ENCODE results near the gene LMOD2. TPM values are rescaled to one million over a fixed set of nuclear protein-coding genes. Genes with fewer than 3 reads are reported as not detected.

Gene LMOD2
- total and polyA plus RNA-seq, 9 of the 15 experiments (the other 6 are each of a cell fraction or from before 2014, with no cell fraction given) = 0.04 TPM; not detected in 8

DNA sequence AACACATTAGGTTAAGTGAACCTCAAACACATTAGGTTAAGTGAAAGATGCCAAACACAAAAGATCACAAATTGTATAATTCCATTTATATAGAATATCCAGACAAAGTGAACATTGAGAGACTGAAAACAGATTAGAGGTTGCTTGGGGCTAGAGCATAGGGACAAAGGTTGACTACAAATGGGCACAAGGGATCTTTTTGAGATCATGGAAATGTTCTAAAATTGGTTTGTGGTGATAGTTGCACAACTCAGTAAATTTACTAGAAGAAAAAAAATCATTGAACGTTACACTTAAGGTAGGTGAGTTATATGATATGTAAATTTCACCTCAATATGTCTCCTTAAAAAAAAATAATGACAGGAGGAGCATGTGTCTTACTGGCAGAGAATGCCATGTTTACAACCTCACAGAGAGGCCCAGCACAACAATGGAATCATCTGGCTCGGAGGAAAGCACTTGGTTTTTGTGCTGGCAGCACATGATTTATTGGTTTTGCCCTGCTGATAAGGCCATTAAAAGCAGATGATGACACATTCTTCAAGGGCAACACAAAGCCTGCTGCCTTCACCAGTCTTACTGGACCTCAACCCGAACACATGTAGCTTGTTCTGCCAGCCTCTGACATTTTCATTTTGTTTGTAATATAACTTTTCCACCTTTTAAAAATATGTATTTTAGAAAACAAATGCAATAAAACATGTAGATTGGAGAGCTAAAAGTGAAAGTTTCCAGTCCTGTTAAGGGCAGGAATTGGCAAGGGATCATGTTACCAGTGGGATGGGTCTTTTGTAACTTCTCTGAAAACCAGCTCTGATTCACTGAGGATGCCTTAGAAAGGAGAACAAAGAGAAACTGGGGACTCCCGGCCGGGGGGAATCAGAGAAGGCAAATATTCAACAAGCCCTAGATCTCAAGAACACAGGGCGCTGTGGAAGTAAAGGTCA lies 11.9 kb upstream of the LMOD2 start (continued):
- TF ChIP-seq, protein P1, sequence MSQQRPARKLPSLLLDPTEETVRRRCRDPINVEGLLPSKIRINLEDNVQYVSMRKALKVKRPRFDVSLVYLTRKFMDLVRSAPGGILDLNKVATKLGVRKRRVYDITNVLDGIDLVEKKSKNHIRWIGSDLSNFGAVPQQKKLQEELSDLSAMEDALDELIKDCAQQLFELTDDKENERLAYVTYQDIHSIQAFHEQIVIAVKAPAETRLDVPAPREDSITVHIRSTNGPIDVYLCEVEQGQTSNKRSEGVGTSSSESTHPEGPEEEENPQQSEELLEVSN (IDR thresholded peaks at IDR 0.05; ENCODE audit: borderline replicate concordance in 1 of 2, extremely low read depth in 1 of 2, insufficient read depth in 1 of 2, insufficient read length in 1 of 2, low read depth in 1 of 2, low read length in 1 of 2, poor library complexity in 1 of 2, severe bottlenecking in 1 of 2) = no peak
- TF ChIP-seq ESRRA (IDR thresholded peaks at IDR 0.05; ENCODE audit: borderline replicate concordance, low read depth) (peak; percentile 73), L3MBTL2 (IDR thresholded peaks at IDR 0.05) (peak; percentile 56; the same call in 1 of the 2 replicates), TEAD1 (CRISPR knock-in tag; IDR thresholded peaks at IDR 0.05) (peak in 1 of 2 experiments; percentile 86; a peak in 2 of 4 replicates), NEUROD1 (IDR thresholded peaks at IDR 0.05; ENCODE audit: borderline replicate concordance, low read depth, low read length, partially characterized antibody) (peak; percentile 33), KLF10 (CRISPR knock-in tag; IDR thresholded peaks at IDR 0.05) (no peak), MYBL2 (IDR thresholded peaks at IDR 0.05; ENCODE audit: low read depth) (no peak), MYBL2 (CRISPR knock-in tag; IDR thresholded peaks at IDR 0.05; ENCODE audit: borderline replicate concordance) (no peak), SMAD3 (CRISPR knock-in tag; conservative IDR thresholded peaks at IDR 0.05) (peak; percentile 39; the same call in 1 of the 2 replicates), BCL6 (CRISPR knock-in tag; IDR thresholded peaks at IDR 0.05) (0 out of 2 replicates have a peak, but pooled peaks have one; percentile 30), ATF7 (IDR thresholded peaks at IDR 0.05) (peak; percentile 75), SRSF9 (IDR thresholded peaks at IDR 0.05; ENCODE audit: borderline replicate concordance, low read depth, low read length) (no peak), SRF (CRISPR knock-in tag; IDR thresholded peaks at IDR 0.05) (peak in 1 of 2 experiments; percentile 35; a peak in 1 of 4 replicates), RCOR1 (IDR thresholded peaks at IDR 0.05; ENCODE audit: borderline replicate concordance in 1 of 2, low read depth in 2 of 2, low read length in 2 of 2) (peak in 1 of 2 experiments; percentile 73; a peak in 2 of 4 replicates), ZKSCAN3 (CRISPR knock-in tag; IDR thresholded peaks at IDR 0.05) (no peak), LEF1 (IDR thresholded peaks at IDR 0.05) (peak; percentile 50; the same call in 1 of the 2 replicates), RNF2 (IDR thresholded peaks at IDR 0.05) (peak; percentile 48; the same call in 1 of the 2 replicates)
- TF ChIP-seq, protein P2, sequence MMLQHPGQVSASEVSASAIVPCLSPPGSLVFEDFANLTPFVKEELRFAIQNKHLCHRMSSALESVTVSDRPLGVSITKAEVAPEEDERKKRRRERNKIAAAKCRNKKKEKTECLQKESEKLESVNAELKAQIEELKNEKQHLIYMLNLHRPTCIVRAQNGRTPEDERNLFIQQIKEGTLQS (IDR thresholded peaks at IDR 0.05) = peak; percentile 87; the same call in 1 of the 2 replicates
- TF ChIP-seq, protein P2 (CRISPR knock-in tag; conservative IDR thresholded peaks at IDR 0.05) = no peak
- TF ChIP-seq, protein P3, sequence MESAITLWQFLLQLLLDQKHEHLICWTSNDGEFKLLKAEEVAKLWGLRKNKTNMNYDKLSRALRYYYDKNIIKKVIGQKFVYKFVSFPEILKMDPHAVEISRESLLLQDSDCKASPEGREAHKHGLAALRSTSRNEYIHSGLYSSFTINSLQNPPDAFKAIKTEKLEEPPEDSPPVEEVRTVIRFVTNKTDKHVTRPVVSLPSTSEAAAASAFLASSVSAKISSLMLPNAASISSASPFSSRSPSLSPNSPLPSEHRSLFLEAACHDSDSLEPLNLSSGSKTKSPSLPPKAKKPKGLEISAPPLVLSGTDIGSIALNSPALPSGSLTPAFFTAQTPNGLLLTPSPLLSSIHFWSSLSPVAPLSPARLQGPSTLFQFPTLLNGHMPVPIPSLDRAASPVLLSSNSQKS (CRISPR knock-in tag; IDR thresholded peaks at IDR 0.05) = peak; percentile 23; the same call in 1 of the 2 replicates
- TF ChIP-seq, protein P4, sequence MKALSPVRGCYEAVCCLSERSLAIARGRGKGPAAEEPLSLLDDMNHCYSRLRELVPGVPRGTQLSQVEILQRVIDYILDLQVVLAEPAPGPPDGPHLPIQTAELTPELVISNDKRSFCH (CRISPR knock-in tag; IDR thresholded peaks at IDR 0.05) = no peak
- TF ChIP-seq, protein P4 (tag; IDR thresholded peaks at IDR 0.05) = no peak
